CD8-positive, alpha-beta memory T cell (primary cell): ENCODE data around the gene OR52E8. TPM values are rescaled to one million over a fixed set of nuclear protein-coding genes. Genes with fewer than 3 reads are reported as not detected.

Source experiments
- CTCF ChIA-PET: fragments of 350-600 bp; sonication (Branson Sonifier 250); formaldehyde crosslinking; loops from one replicate; lab custom pipeline; 2021; ENCODE audit warnings: antibody characterized with exemption; lab: Charles Lee
- POLR2A ChIA-PET: fragments of 350-600 bp; sonication (Branson Sonifier 250); formaldehyde crosslinking; loops from one replicate; lab custom pipeline; 2021; ENCODE audit warnings: antibody characterized with exemption; lab: Charles Lee
- DNase-seq, 5 donors: peaks; one replicate each; pipeline versions ENCODE4 v3.0.0 to v3.0.0-alpha.2; 2020 to 2022; ENCODE audit warnings: mixed read lengths in 1 of 5
- H3K27ac ChIP-seq: one replicate; pipeline ENCODE4 v1.7.0; 2013; ENCODE audit warnings: low read depth, mild to moderate bottlenecking, low read length, moderate library complexity
- H3K27me3 ChIP-seq: 2 replicates; pipeline ENCODE4 v1.7.0; 2013; ENCODE audit warnings: low read length, mild to moderate bottlenecking; ENCODE audit not compliant: insufficient read depth, poor library complexity, severe bottlenecking
- H3K36me3 ChIP-seq: 2 replicates; pipeline ENCODE4 v1.7.0; 2013; ENCODE audit warnings: mild to moderate bottlenecking, low read length, moderate library complexity; ENCODE audit not compliant: insufficient read depth
- H3K4me1 ChIP-seq: 2 replicates; pipeline ENCODE4 v1.7.0; 2013; ENCODE audit warnings: mild to moderate bottlenecking, low read length, moderate library complexity; ENCODE audit not compliant: insufficient read depth
- H3K4me3 ChIP-seq: 2 replicates; pipeline ENCODE4 v1.7.0; 2013; ENCODE audit warnings: mild to moderate bottlenecking, low read length
- H3K9me3 ChIP-seq: 2 replicates; pipeline ENCODE4 v1.7.0; 2013; ENCODE audit warnings: mild to moderate bottlenecking, low read length
- H3K27ac Mint-ChIP-seq, 8 donors: one replicate each; pipeline ENCODE4 v1.8.0; 2020 to 2021; ENCODE audit warnings: mixed read lengths in 8 of 8, mild to moderate bottlenecking in 6 of 8, inconsistent platforms in 3 of 8, moderate library complexity in 3 of 8
- H3K27me3 Mint-ChIP-seq, 2 donors: one replicate each; pipeline ENCODE4 v1.8.0; 2020 to 2021; ENCODE audit warnings: mixed read lengths in 2 of 2, mild to moderate bottlenecking in 1 of 2, moderate library complexity in 1 of 2
- H3K36me3 Mint-ChIP-seq, 3 donors: one replicate each; pipeline ENCODE4 v1.8.0; 2020 to 2021; ENCODE audit warnings: mixed read lengths in 3 of 3, inconsistent platforms in 1 of 3, mild to moderate bottlenecking in 1 of 3
- H3K4me1 Mint-ChIP-seq, 3 donors: one replicate each; pipeline ENCODE4 v1.8.0; 2020 to 2021; ENCODE audit warnings: mixed read lengths in 3 of 3, inconsistent platforms in 1 of 3, mild to moderate bottlenecking in 1 of 3
- H3K4me3 Mint-ChIP-seq, 7 donors: one replicate each; pipeline ENCODE4 v1.8.0; 2020 to 2021; ENCODE audit warnings: mixed read lengths in 7 of 7, mild to moderate bottlenecking in 6 of 7, moderate library complexity in 4 of 7, inconsistent platforms in 2 of 7
- H3K9me3 Mint-ChIP-seq, 5 donors: one replicate each; pipeline ENCODE4 v1.8.0; 2020 to 2022; ENCODE audit warnings: mixed read lengths in 5 of 5, mild to moderate bottlenecking in 3 of 5, moderate library complexity in 2 of 5, inconsistent platforms in 1 of 5
- polyA plus RNA-seq: library from polyadenylated mRNA; unstranded; fragments of 300-500 nt; fragmentation: Illumina TruSeq; gene quantifications from one replicate; pipeline ENCODE4 v1.2.3, GENCODE V29; 2021
- total RNA-seq, 2 experiments: library from RNA; stranded (reverse); gene quantifications; one replicate each; pipeline ENCODE4 v1.2.3, GENCODE V29; 2021

Gene OR52E8
- total and polyA plus RNA-seq, 3 experiments from 2014 or later, result not detected

DNA sequence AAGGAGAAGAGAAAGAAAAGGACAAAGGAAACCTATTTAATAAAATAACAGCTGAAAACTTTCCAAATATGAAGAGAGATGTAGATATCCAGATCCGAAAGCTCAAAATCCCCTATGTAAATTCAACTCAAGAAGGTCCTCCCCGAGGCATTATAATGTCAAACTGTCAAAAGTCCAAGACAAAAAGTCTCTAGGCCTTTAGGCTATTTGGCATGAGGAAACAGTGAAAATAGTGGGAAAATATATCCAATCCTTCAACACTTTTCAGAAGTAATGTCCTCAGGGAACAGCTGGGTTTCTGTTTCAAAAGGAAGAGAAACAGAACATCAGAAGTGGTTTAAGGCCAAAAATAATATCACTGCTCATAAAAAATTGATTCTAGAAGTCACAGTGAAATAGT is 21.1 kb upstream of the OR52E8 start:
- ChIA-PET CTCF (no interaction called here), POLR2A (no interaction called here)
- Histone ChIP-seq H3K27me3 (no peaks in the 10 kb centered on the region), H3K36me3 (no peaks in the 10 kb centered on the region), H3K9me3 (no peaks in the 10 kb centered on the region), H3K4me3 (no peak overlapping the region), H3K27ac (no peak overlapping the region), H3K4me1 (no peaks in the 10 kb centered on the region)
- no peaks in the 10 kb centered on the region for H3K36me3 Mint-ChIP-seq
- DNase-seq, result no peak
- H3K27ac Mint-ChIP-seq, result peak overlapping the region in 1 of 8 donors; percentile 15
- H3K4me3 Mint-ChIP-seq, result no peak overlapping the region
- no peaks in the 10 kb centered on the region for H3K4me1 Mint-ChIP-seq
- no peaks in the 10 kb centered on the region for H3K9me3 Mint-ChIP-seq
- H3K27me3 Mint-ChIP-seq, result peaks cover 2 to 4% of the 10 kb centered on the region in 2 donors

DNA sequence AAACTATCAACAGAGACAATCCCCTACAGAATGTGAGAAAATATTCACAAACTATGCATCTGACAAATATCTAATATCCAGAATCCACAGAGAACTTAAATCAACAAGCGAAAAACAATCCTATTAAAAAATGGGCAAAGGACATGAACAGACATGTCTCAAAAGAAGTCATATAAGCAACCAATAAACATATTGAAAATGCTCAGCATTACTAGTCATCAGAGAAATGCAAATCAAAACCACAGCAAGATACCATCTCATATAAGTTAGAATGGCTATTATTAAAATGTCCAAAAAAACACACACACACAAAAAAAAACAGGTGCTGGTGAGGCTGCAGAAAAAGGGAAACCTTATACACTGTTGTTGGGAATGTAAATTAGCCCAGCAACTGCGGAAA is 8.3 kb upstream of the OR52E8 start:
- POLR2A ChIA-PET, result no interaction called here

DNA sequence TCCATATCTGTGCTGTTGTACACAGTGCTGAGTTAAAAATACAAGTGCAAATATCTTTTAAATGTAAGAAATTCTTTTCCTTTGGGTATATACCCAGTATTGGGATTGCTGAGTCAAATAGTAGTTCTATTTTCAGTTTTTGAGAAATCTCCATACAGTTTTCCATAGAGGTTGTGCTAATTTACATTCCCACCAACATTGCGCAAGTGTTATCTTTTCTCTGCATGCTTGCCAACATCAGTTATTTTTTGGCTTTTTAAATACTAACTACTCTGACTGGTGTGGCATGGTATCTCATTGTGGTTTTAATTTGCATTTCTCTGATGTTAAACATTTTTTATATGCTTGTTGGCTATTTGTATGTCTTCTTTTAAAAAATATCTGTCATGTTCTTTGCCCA is 6.5 kb downstream of the OR52E8 start:
- H3K9me3 Mint-ChIP-seq, result peaks cover 0 to 4% (median 2%) of the 10 kb centered on the region in 5 donors
- Histone ChIP-seq H3K27ac (no peak overlapping the region), H3K4me3 (no peak overlapping the region), H3K27me3 (no peaks in the 10 kb centered on the region), H3K36me3 (no peaks in the 10 kb centered on the region), H3K4me1 (no peaks in the 10 kb centered on the region), H3K9me3 (no peaks in the 10 kb centered on the region)
- peaks cover 11 to 31% of the 10 kb centered on the region in 2 donors for H3K27me3 Mint-ChIP-seq
- no peaks in the 10 kb centered on the region for H3K36me3 Mint-ChIP-seq
- no peaks in the 10 kb centered on the region for H3K4me1 Mint-ChIP-seq
- H3K27ac Mint-ChIP-seq, result no peak overlapping the region
- H3K4me3 Mint-ChIP-seq, result no peak overlapping the region
- no peak for DNase-seq
- POLR2A ChIA-PET, result no interaction called here
- CTCF ChIA-PET, result no interaction called here

More for the DNA sequence above, 8.3 kb upstream of the OR52E8 start:
- no peak overlapping the region for H3K27ac Mint-ChIP-seq
- Histone ChIP-seq H3K4me1 (no peaks in the 10 kb centered on the region), H3K9me3 (no peaks in the 10 kb centered on the region), H3K27ac (no peak overlapping the region), H3K36me3 (no peaks in the 10 kb centered on the region), H3K4me3 (no peak overlapping the region), H3K27me3 (no peaks in the 10 kb centered on the region)
- no peaks in the 10 kb centered on the region for H3K36me3 Mint-ChIP-seq
- no peak overlapping the region for H3K4me3 Mint-ChIP-seq
- DNase-seq, result no peak
- CTCF ChIA-PET, result no interaction called here
- H3K4me1 Mint-ChIP-seq, result no peaks in the 10 kb centered on the region
- peaks cover 0 to 6% (median 2%) of the 10 kb centered on the region in 5 donors for H3K9me3 Mint-ChIP-seq
- H3K27me3 Mint-ChIP-seq, result peaks cover 4 to 27% of the 10 kb centered on the region in 2 donors

DNA sequence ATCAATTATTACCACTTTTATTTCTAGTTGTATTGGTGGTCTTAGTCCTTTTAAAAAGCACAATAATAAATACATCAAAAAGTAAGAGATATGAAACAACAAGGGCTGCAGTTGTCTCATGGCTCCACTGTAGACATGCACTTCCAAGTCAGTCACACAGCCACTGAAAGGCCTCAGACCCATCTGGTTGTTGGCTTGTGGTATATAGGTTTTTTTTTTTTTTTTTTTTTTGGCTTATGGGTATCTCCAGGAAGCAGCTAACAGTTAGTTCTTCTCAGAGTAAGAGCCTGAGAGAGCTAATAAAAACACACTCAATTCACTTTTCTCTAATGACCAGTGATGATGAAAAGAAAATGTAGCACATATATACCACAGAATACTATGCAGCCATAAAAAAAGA is 9.8 kb downstream of the OR52E8 start:
- no peaks in the 10 kb centered on the region for H3K4me1 ChIP-seq
- H3K9me3 Mint-ChIP-seq, result peaks cover 0 to 2% (median 0%) of the 10 kb centered on the region in 5 donors
- ChIA-PET POLR2A (no interaction called here), CTCF (no interaction called here)
- no peaks in the 10 kb centered on the region for H3K36me3 Mint-ChIP-seq
- DNase-seq, result no peak
- no peak overlapping the region for H3K27ac ChIP-seq
- no peaks in the 10 kb centered on the region for H3K4me1 Mint-ChIP-seq
- H3K9me3 ChIP-seq, result no peaks in the 10 kb centered on the region
- no peak overlapping the region for H3K4me3 ChIP-seq
- H3K27me3 ChIP-seq, result no peaks in the 10 kb centered on the region
- no peaks in the 10 kb centered on the region for H3K36me3 ChIP-seq
- peaks cover 8 to 10% of the 10 kb centered on the region in 2 donors for H3K27me3 Mint-ChIP-seq
- no peak overlapping the region for H3K4me3 Mint-ChIP-seq
- no peak overlapping the region for H3K27ac Mint-ChIP-seq

- Mint-ChIP-seq H3K36me3 (no peaks in the 10 kb centered on the region), H3K27me3 (peaks cover 7 to 8% of the 10 kb centered on the region in 2 donors)
- POLR2A ChIA-PET, result no interaction called here
These were observed 10.8 kb downstream of the OR52E8 start for GRCh38 chr11:5846701-5847100.

GRCh38 chr11:5841797-5842196 is 15.7 kb downstream of the OR52E8 start, which contains the start of gene OR52E6:
Gene OR52E6, minus strand, starts transcription at chr11:5841897. Its CDS starts 0 bp downstream, at chr11:5841897.
- Mint-ChIP-seq H3K36me3 (no peaks in the 10 kb centered on the region), H3K9me3 (peaks cover 0 to 7% (median 3%) of the 10 kb centered on the region in 5 donors), H3K4me3 (no peak within 1 kb of the TSS), H3K27me3 (peaks cover 22 to 37% of the 10 kb centered on the region in 2 donors), H3K4me1 (no peaks in the 10 kb centered on the region), H3K27ac (no peak within 1 kb of the TSS)
- H3K36me3 ChIP-seq, result no peaks in the 10 kb centered on the region
- H3K27me3 ChIP-seq, result no peaks in the 10 kb centered on the region
- DNase-seq, result no peak
- no peaks in the 10 kb centered on the region for H3K9me3 ChIP-seq
- CTCF ChIA-PET, result no interaction called here
- H3K4me3 ChIP-seq, result no peak within 1 kb of the TSS
- H3K4me1 ChIP-seq, result no peaks in the 10 kb centered on the region
- no peak within 1 kb of the TSS for H3K27ac ChIP-seq
- POLR2A ChIA-PET, result no interaction called here

More at GRCh38 chr11:5846701-5847100, 10.8 kb downstream of the OR52E8 start:
- Histone ChIP-seq H3K4me1 (no peaks in the 10 kb centered on the region), H3K27me3 (no peaks in the 10 kb centered on the region), H3K9me3 (no peaks in the 10 kb centered on the region), H3K27ac (no peak overlapping the region), H3K4me3 (no peak overlapping the region), H3K36me3 (no peaks in the 10 kb centered on the region)
- Mint-ChIP-seq H3K9me3 (no peaks in the 10 kb centered on the region), H3K4me3 (no peak overlapping the region), H3K4me1 (no peaks in the 10 kb centered on the region), H3K27ac (no peak overlapping the region)
- CTCF ChIA-PET, result no interaction called here
- no peak for DNase-seq

- no peak overlapping the region for H3K4me3 Mint-ChIP-seq
- no peak overlapping the region for H3K4me3 ChIP-seq
- H3K27ac ChIP-seq, result no peak overlapping the region
- no peak overlapping the region for H3K27ac Mint-ChIP-seq
- no peaks in the 10 kb centered on the region for H3K9me3 ChIP-seq
- H3K27me3 Mint-ChIP-seq, result peaks cover 17 to 38% of the 10 kb centered on the region in 2 donors
- no peaks in the 10 kb centered on the region for H3K36me3 Mint-ChIP-seq
- no peaks in the 10 kb centered on the region for H3K27me3 ChIP-seq
- no peaks in the 10 kb centered on the region for H3K36me3 ChIP-seq
- H3K4me1 Mint-ChIP-seq, result no peaks in the 10 kb centered on the region
- peaks cover 0 to 9% (median 3%) of the 10 kb centered on the region in 5 donors for H3K9me3 Mint-ChIP-seq
- ChIA-PET CTCF (no interaction called here), POLR2A (no interaction called here)
- H3K4me1 ChIP-seq, result no peaks in the 10 kb centered on the region
- DNase-seq, result no peak
These were observed 19.8 kb downstream of the OR52E8 start for GRCh38 chr11:5837695-5838094.

DNA sequence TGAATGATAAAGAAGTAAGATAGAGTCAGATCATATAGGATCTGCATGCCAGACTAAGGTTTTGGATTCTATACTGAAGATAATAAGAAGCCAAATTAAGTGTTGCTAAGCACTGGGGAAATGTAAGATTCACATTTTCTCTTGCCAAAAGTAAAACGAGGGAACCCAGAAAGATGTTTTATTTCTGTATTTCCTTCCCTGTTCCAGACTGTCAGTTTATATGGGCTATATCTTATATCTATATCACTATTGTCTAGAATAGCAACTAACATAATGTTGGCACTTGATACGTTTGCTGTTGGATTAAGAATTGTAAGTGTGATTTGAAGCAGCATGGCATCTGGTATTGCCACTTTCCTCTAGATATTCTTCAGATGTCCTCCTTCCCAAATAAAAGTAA is 24.0 kb downstream of the OR52E8 start:
- DNase-seq, result no peak
- no peak overlapping the region for H3K4me3 Mint-ChIP-seq
- ChIA-PET POLR2A (no interaction called here), CTCF (no interaction called here)
- peaks cover 0 to 7% (median 3%) of the 10 kb centered on the region in 5 donors for H3K9me3 Mint-ChIP-seq
- H3K27ac ChIP-seq, result no peak overlapping the region
- H3K36me3 ChIP-seq, result no peaks in the 10 kb centered on the region
- H3K27ac Mint-ChIP-seq, result no peak overlapping the region
- H3K36me3 Mint-ChIP-seq, result no peaks in the 10 kb centered on the region
- no peaks in the 10 kb centered on the region for H3K4me1 Mint-ChIP-seq
- no peak overlapping the region for H3K4me3 ChIP-seq
- no peaks in the 10 kb centered on the region for H3K27me3 ChIP-seq
- H3K27me3 Mint-ChIP-seq, result peaks cover 11 to 34% of the 10 kb centered on the region in 2 donors
- no peaks in the 10 kb centered on the region for H3K4me1 ChIP-seq
- H3K9me3 ChIP-seq, result no peaks in the 10 kb centered on the region
